Spleen (tissue), 7 donors: Measurements from ENCODE around the gene BRINP1.

Source experiments
- POLR2A ChIP-seq, 3 donors: fragments of 450-650 bp; IDR thresholded peaks; one replicate each; pipeline ENCODE4 v1.5.1; 2017; ENCODE audit warnings: antibody characterized with exemption in 3 of 3, mild to moderate bottlenecking in 1 of 3
- POLR2AphosphoS5 ChIP-seq, 3 donors: sonication (generic); formaldehyde crosslinking; IDR thresholded peaks; one replicate each; pipeline ENCODE4 v1.5.1; 2017; ENCODE audit warnings: antibody characterized with exemption in 3 of 3
- TF ChIP-seq, protein P1 (sequence below), 11 experiments: fragments of 200-600 bp in 7 of 11; fragments of 450-650 bp in 4 of 11; sonication (generic) in 4 of 11; IDR thresholded peaks in 8 of 11; conservative IDR thresholded peaks in 3 of 11; 1 replicate in 7 of 11; 2 replicates in 4 of 11; pipeline versions ENCODE4 v1.4.0 to v1.8.0; 2016 to 2021; ENCODE audit warnings: antibody characterized with exemption in 11 of 11, inconsistent platforms in 4 of 11, mild to moderate bottlenecking in 1 of 11
- donor health status: DM: no; HTN: no; CAD: no; lungs with moderate emphysema.
- donor health status: DM: no; HTN: no; CAD: no.
- donor health status: DM: no; HTN: no; CAD: no.

DNA sequence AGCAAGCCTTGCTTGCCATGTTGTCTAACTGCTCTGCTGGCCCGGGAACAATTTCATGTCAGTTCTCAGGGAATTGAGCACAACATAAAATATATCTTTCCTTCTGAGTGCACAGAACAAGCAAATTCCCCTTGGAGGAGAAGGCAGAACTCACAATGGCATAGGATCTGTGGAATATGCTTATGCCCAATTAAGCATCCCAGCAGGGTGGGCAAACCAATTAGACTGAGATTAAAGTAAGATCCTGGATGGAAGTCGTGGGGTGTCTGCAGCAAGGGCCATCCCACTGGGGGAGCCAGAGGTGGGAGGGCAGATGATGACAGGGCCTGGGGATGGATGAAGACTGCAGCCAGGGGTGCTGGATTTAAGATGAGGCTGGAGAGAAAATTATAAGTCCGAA lies 114.1 kb downstream of the BRINP1 start:
- TF ChIP-seq, protein P1, sequence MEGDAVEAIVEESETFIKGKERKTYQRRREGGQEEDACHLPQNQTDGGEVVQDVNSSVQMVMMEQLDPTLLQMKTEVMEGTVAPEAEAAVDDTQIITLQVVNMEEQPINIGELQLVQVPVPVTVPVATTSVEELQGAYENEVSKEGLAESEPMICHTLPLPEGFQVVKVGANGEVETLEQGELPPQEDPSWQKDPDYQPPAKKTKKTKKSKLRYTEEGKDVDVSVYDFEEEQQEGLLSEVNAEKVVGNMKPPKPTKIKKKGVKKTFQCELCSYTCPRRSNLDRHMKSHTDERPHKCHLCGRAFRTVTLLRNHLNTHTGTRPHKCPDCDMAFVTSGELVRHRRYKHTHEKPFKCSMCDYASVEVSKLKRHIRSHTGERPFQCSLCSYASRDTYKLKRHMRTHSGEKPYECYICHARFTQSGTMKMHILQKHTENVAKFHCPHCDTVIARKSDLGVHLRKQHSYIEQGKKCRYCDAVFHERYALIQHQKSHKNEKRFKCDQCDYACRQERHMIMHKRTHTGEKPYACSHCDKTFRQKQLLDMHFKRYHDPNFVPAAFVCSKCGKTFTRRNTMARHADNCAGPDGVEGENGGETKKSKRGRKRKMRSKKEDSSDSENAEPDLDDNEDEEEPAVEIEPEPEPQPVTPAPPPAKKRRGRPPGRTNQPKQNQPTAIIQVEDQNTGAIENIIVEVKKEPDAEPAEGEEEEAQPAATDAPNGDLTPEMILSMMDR (IDR thresholded peaks at IDR 0.05 in 8 of 11, conservative IDR thresholded peaks at IDR 0.05 in 3 of 11), result no peak
- TF ChIP-seq POLR2A (IDR thresholded peaks at IDR 0.05) (no peak), POLR2AphosphoS5 (IDR thresholded peaks at IDR 0.05) (no peak)
